Measurements from ENCODE around the gene FLG. TPM values are rescaled to one million over a fixed set of nuclear protein-coding genes. Genes with fewer than 3 reads are reported as not detected.

Gene FLG
- polyA plus RNA-seq, 3 donors: not detected

Other genes starting within 250 kb of the FLG start
- gene TCHHL1, start 236.2 kb downstream of the FLG start, polyA plus RNA-seq: not detected
- gene TCHH, start 209.8 kb downstream of the FLG start, polyA plus RNA-seq: not detected
- not detected for gene RPTN, start 166.0 kb downstream of the FLG start, polyA plus RNA-seq
- not detected for gene HRNR, start 101.0 kb downstream of the FLG start, polyA plus RNA-seq
- not detected for gene FLG2, start 34.8 kb upstream of the FLG start, polyA plus RNA-seq
- not detected for gene CRNN, start 89.0 kb upstream of the FLG start, polyA plus RNA-seq
- not detected for gene LCE5A, start 185.6 kb upstream of the FLG start, polyA plus RNA-seq
- not detected for gene CRCT1, start 189.2 kb upstream of the FLG start, polyA plus RNA-seq
- gene LCE3E, start 241.5 kb upstream of the FLG start, polyA plus RNA-seq: not detected